NCI-H187 (cell line): ENCODE data around the gene LCTL.
"Not testable (repeated sequence)": the region's sequence is repeated elsewhere in the genome, so short reads cannot be mapped to it uniquely, and the experiment has no call there.

Source experiments
- DNase-seq, 2 experiments: peaks; one replicate each; lab custom pipeline; 2025; lab: John Stamatoyannopoulos, UW

Gene LCTL

DNA sequence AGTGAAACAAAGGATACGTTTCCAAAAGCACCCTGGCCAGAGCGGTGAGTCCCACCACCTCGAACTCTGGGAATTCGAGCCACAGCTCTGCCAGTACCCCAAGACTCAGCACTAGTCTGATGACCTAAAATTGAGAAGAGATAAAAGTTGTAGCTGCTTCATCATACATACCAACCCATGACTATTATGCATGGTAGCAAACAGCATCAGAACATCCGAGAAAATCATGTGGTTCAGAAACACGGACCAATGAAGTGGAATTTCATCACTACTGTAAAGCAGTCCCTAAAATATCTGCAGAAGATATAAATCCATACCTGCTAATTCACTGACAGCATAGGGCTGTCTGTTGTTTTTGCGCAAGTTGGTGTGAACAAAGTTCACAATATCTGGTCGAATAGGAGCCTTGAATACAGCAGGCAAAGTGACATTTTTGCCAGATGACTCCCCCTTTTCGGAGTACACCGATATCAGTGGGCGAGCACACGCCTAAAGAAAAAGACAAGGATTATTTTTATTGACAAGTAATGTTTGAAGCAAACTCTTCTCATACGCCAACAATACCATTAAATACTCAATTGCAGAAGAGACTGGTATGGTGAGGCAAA, 62.7 kb downstream of the LCTL start:
- not testable (repeated sequence) for DNase-seq

DNA sequence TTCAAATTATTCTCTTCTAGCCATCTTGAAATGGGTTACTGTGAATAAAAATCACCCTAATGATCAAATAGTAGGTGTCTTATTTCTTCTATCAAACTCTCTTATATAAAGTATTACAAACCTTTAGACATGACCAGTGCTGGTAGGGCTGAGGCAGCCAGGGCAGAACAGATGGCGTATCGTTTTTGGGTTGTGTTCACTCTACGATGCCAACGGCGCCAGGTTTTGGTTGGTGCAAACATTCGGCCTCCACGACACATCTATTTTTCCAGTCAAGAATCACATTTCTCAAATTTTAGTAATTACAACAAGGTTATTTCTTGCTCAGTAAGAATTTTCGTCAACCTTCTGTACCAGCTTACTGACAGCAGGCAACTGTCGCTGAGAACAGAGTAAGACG, 63.3 kb downstream of the LCTL start:
- DNase-seq = no peak

DNA sequence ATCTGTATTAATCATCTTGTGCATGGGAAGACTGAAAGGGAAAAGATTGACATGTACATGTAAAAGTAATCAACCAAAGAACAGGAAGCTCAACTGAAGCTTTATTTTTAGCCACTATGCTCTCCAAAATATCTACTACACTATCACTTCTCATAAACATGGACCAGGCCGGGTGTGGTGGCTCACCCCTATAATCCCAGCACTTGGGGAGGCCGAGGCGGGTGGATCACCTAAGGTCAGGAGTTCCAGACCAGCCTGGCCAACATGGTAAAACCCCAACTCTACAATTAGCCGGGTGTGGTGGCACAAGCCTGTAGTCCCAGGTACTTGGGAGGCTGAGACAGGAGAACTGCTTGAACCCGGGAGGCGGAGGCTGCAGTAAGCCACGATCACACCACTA, 65.5 kb downstream of the LCTL start:
- not testable (repeated sequence) for DNase-seq

DNA sequence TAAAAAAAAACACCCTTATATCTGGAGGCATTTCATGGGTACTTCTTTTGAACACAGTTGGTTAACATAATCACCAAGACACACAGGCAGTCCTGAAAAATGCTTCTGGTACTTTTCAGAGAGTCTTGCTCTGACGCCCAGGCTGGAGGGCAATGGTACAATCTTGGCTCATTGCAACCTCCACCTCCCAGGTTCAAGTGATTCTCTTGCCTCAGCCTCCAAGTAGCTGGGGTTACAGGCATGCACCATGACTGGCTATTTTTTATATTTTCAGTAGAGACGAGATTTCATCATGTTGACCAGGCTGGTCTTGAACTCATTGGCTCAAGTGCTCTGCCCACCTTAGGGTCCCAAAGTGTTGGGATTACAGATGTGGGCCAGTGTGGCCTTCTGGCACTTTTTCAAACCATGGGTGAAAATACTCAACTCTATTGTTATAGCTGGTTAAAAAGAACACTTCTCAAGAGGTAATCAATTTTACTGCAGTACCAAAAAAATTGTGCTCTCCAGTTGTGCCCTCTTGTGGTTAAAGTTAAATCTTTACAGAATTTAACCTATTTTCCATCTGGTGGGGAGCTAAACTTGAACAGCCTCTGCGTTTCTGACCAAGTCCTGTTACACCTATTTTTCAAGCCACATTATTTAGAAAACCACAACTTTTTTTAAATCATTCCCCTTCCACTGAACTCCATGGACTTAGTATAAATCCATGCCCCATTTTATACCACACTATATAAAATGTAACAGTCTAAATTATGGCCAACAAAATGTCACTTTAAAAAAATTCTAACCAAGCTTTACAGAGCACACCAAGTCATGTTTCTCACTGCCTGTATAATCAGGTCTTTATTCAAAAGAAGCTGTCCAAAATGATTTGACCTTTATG, 67.1 kb downstream of the LCTL start:
- no peak for DNase-seq
